HG03039 (cell line): ENCODE measurements around the gene HIBCH.
"Not testable (repeated sequence)": the region's sequence is repeated elsewhere in the genome, so short reads cannot be mapped to it uniquely, and the experiment has no call there.

Source experiments
- ATAC-seq: cut with Tn5 transposase; IDR thresholded peaks from one replicate; pipeline ENCODE4 v1.9.1; 2021; ENCODE audit warnings: mild to moderate bottlenecking, moderate library complexity; ENCODE audit not compliant: unreplicated experiment

Gene HIBCH

GRCh38 chr2:190343536-190344275 is 24.1 kb upstream of the HIBCH start, which contains the start of gene INPP1:
Gene INPP1, plus strand, starts transcription at chr2:190343589. Its CDS starts 16,514 bp downstream, at chr2:190360103.
- peak; percentile 54 for ATAC-seq

GRCh38 chr2:190343089-190343535 is 23.5 kb upstream of the HIBCH start:
- ATAC-seq, result no peak

- no peak for ATAC-seq
These were observed 23.0 kb upstream of the HIBCH start for GRCh38 chr2:190342611-190343010.

GRCh38 chr2:190340369-190340768 is 20.7 kb upstream of the HIBCH start:
- ATAC-seq, result no peak

DNA sequence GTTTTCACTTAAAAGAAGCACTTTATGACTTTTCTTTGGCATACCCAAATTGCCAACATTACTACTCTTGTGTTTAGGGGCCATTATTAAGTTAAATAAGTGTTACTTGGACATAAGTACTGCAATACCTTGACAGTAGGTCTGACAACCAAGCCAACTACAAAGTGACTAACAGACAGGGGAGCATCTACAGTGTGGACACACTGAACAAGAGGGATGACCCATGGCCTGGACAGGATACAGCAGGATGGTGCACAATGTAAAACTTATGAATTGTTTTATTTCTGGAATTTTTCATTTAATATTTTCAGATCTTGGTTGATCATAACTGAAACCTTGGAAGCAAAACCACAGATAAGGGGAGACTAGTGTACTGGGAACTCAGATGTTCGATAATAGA is 19.8 kb upstream of the HIBCH start:
- no peak for ATAC-seq

DNA sequence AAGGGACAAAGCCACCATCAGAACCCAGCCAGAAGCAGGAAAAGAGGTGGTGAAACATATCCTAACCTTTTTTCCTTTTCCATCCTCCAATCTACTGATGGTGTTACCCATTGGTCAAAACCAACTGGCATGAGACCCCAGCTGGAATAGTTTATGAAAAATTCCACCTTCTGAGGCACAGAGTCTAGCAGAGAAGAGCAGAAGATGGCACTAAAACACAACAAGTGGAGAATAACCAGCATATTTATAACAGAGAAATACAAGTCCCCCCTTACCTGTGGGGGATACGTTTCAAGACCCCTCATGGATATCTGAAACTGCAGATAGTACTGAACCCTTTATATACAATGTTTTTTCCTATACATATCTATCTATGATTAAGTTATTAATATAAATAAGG is 18.8 kb upstream of the HIBCH start:
- no peak for ATAC-seq

DNA sequence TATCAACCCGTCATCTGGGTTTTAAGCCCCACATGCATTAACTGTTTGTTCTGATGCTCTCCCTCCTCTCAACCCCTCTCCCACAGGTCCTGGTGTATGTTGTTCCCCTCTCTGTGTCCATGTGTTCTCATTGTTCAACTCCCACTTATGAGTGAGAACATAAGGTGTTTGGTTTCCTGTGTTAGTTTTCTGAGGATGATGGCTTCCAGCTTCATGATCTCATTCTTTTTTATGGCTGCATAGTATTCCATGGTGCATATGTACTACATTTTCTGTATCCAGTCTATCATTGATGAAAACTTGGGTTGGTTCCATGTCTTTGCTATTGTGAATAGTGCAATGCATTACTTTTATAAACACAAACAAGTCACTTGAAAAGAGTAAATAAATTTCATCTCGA is 16.8 kb upstream of the HIBCH start:
- no peak for ATAC-seq

GRCh38 chr2:190335584-190335983 is 16.0 kb upstream of the HIBCH start:
- ATAC-seq, result not testable (repeated sequence)

DNA sequence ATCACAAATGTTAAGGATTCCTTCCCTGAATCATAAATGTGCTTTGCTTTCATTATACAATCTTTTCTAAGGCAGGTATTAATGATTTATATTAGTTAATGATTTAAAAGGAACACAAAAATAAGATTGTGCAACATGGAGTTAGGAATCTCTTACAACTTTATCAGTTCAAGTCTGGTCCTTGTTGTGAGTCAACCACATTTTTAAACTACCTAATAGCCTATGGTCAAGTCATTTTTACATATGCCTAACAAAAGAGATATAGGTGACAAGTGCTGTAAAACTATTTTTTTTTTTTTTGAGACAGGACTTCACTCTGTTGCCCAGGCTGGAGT is 15.6 kb upstream of the HIBCH start:
- ATAC-seq, result no peak

- ATAC-seq, result no peak
These were observed 15.0 kb upstream of the HIBCH start for GRCh38 chr2:190334479-190335224.

- ATAC-seq, result no peak
These were observed 14.3 kb upstream of the HIBCH start for GRCh38 chr2:190333928-190334327.

GRCh38 chr2:190333395-190333794 is 13.8 kb upstream of the HIBCH start:
- no peak for ATAC-seq

DNA sequence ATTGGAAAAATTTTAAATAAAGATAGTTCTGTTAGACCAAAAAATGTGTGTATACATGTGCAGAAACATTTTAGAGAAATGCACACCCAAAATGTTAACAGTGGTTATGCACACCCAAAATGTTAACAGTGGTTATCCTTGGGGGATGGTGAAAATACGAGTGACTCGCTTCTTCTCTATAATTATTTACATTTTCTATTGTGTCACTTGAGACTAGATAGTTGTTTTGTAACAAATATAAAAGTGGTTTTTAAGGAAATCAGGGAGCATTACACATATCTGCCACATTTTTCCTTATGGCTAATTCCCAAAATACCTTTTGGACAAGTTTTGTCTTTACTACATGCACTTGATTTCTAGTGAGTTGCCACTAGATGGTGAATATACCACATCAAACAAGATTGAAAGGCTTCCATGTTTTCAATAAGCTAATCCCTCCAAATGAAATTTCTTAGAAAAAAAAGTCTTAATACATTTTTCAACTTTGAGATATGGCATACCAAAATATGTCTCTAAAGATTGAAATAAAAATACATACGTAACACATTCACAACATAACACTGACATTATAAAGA is 9.0 kb upstream of the HIBCH start:
- no peak for ATAC-seq

DNA sequence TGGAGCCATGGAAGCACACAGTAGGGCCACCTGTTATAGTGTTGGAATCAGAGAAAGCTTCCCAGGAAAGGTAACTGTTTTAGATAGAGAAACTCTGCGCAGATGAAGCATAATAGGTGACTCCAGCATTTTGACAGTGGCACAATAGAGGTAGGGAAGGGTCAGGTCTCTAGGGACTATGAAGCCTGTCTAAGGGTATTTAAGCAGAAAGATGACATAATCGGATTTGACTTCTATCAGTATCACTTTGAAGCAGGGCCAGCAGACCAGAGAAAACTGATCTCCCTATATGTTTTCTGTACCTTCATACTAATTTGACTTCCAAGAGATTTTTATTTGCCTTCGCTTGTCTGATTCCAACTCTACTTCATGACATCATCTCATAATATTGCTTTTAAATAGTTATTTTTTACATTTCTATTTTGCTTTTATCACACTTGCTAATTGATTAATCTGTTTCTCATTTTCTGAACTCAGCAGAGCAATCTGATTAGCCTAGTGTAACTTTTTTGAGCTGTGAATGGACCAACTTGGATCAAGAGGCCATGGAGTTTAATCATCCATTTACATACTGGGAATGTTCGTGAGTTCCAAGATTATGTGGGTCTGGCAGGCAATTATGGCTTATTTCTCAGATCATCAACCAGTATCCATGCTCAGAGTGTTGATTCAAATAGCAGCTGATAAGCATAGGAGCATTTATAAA is 8.4 kb upstream of the HIBCH start:
- ATAC-seq, result no peak

GRCh38 chr2:190325588-190325987 is 6.0 kb upstream of the HIBCH start:
- no peak for ATAC-seq

DNA sequence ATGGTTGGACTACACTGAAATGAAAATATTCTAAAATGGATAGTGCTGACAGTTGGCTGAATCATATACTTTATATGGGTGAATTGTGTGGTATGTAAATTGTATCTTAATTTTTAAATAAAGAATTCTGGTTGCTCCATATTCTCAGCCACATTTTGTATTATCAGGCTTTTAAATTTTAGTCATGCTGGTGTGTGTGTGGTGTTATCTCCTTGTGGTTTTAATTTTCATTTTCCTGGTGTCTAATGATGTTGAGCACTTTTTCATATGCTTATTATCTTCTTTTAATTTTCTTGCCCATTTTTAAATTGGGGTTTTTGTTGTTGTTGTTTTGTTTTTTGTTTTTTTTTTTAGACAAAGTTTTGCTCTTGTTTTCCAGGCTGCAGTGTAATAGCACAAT is 3.8 kb upstream of the HIBCH start:
- ATAC-seq, result no peak

DNA sequence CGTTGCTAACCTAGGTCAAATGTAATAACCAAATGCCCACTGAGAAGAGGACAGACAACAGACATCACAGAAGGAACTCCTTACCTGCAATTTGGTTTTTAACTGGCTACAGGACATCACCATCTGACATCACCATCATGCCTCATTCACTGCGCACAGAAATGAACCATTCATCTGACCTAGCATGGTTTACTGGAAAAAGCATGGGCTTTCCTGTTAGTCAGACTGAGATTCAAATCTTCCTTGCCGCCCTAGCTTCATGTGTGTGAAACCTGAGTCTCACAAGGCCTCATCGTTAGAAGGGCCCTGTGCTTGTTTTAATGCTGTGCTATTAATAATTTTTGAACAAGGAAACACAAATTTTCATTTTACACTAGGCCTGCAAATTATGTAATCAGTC is 1.1 kb upstream of the HIBCH start:
- no peak for ATAC-seq

- peak; percentile 27 for ATAC-seq
These were observed 583 bp downstream of the HIBCH start for GRCh38 chr2:190318931-190319554.

DNA sequence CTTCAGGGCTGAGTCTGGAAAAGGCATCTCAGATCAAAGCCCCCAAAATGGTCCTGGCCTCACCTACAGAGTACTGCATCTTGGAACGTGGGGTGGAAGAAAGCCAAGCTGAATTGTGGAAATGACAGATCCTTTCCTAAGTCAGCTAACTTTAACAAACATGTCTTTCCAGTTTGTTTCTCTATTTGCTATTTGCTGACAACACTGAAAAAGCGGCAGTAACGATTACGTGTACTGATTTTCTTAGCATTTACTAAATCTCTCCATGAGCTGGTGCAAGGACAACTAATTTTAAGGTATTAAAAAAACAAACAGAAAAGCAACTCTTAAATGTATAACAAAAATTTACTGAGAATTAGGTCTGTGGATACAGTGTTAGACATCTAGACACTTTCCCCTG is 1.1 kb downstream of the HIBCH start:
- ATAC-seq, result no peak

DNA sequence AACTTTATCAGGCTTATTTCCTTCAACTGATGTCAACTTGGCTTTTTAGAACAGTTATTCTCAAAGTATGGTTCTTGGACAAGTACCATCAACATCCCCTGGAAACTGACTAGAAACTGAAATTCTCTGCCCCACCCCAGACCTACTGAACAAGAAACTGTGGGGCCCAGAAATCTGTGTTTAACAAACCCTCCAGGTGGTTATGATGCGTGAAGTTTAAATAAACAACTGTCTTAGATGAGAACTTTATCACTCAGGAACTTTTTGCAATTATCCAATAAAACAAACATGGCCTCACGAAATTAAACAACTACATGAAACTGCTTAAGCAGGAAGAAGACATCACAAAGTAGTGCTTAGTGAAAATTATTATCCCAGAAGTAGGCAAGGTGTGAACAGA is 4.4 kb downstream of the HIBCH start:
- no peak for ATAC-seq

DNA sequence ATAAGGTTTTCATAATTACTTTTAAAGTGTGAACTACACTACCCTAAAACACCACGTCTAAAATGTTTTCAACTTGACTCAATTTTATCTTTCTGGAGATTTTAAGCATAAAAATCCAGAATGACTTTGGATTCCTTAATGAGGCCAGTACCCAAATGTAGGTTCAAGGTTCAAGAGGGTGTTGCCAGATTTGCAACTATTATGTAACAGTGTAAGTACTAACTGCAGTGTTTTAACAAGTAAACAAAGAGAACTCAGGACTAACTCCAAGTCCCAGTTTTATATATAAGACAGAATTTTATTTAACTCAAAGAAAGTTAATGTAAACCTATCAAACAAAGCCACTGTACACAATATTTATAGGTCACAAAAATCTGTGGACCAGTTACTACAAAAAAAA is 5.7 kb downstream of the HIBCH start:
- ATAC-seq, result no peak
